MG63 (cell line): ENCODE results near the gene NFIB. TPM values are rescaled to one million over a fixed set of nuclear protein-coding genes. Genes with fewer than 3 reads are reported as not detected.

Source experiments
- DNase-seq: peaks from one replicate; pipeline ENCODE4 v3.0.0-alpha.2; 2020
- H3K27me3 ChIP-seq: fragments of 250-450 bp; sonication (Bioruptor Pico); 2 replicates; pipeline ENCODE4 v1.5.1; 2020; ENCODE audit warnings: mild to moderate bottlenecking, moderate library complexity
- H3K36me3 ChIP-seq: fragments of 250-450 bp; sonication (Bioruptor Pico); 2 replicates; pipeline ENCODE4 v1.5.1; 2020; ENCODE audit warnings: mild to moderate bottlenecking, moderate library complexity
- H3K4me3 ChIP-seq: fragments of 250-450 bp; sonication (Bioruptor Pico); 2 replicates; pipeline ENCODE4 v1.5.1; 2020; ENCODE audit warnings: mild to moderate bottlenecking, moderate library complexity
- H3K9me3 ChIP-seq: fragments of 250-450 bp; sonication (Bioruptor Pico); 2 replicates; pipeline ENCODE4 v1.5.1; 2020; ENCODE audit warnings: mild to moderate bottlenecking, moderate library complexity
- total RNA-seq: library from RNA; depleted of rRNA; stranded (reverse); fragments of >200 nt; shearing (Covaris generic); gene quantifications from 2 replicates; pipeline ENCODE4 v1.2.3, GENCODE V29; 2014; ENCODE audit warnings: low replicate concordance

NFIB gene
- total RNA-seq, 1 experiment from 2014 or later = 47.3 TPM

GRCh38 chr9:14158136-14158813 lies 155.7 kb downstream of the NFIB start:
- Histone ChIP-seq H3K27me3 (no peaks in the 10 kb centered on the region), H3K36me3 (peaks cover 11% of the 10 kb centered on the region; the same call in 1 of the 2 replicates), H3K4me3 (no peak overlapping the region), H3K9me3 (no peaks in the 10 kb centered on the region)
- no peak for DNase-seq

- H3K9me3 ChIP-seq = no peaks in the 10 kb centered on the region
- H3K4me3 ChIP-seq = no peak overlapping the region
- peaks cover 13% of the 10 kb centered on the region; the same call in 1 of the 2 replicates for H3K36me3 ChIP-seq
- H3K27me3 ChIP-seq = no peaks in the 10 kb centered on the region
- DNase-seq = no peak
Measured at GRCh38 chr9:14157191-14157590, 156.8 kb downstream of the NFIB start.

GRCh38 chr9:14156046-14156445 lies 157.9 kb downstream of the NFIB start:
- H3K4me3 ChIP-seq = no peak overlapping the region
- DNase-seq = no peak
- no peaks in the 10 kb centered on the region for H3K27me3 ChIP-seq
- H3K36me3 ChIP-seq = peaks cover 15% of the 10 kb centered on the region
- no peaks in the 10 kb centered on the region for H3K9me3 ChIP-seq

DNA sequence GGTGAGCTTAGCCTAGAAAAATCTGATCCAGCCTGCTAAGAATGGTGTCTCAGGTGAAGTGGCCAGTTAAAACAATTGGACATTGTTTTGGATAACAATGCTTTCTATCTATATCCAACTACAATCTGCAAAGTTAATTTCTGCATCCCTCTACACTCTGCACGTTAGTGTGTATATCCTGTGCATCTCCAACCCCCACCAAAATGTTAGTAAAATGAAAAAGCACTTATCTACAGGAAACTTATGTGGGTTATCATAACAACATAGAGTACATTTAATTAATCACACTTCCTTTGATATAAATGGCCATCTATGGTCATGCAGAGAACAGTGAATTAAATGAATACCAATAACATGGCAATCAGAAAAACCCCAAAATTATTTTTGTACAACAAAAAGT lies 158.7 kb downstream of the NFIB start:
- no peak overlapping the region for H3K4me3 ChIP-seq
- H3K9me3 ChIP-seq = no peaks in the 10 kb centered on the region
- no peak for DNase-seq
- no peaks in the 10 kb centered on the region for H3K27me3 ChIP-seq
- H3K36me3 ChIP-seq = peaks cover 20% of the 10 kb centered on the region

DNA sequence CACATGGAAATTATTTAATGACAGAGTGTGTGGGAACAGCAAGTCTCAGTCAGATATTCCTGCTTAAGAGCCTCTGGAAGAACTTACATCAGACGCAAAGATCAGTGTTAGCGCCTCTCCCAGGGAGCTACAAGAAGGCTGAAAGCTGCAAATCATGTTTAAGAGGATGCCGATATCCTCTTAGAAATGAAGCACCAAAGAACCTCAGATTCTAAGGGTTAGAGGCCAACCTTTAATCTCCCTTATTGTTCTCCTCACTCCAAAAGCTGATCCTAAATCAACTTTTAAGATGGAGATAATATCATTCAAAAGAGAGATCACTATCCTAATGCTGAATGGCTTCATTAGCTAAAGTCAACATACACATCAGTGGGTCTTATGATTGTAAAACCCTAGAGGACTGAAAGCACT lies 160.6 kb downstream of the NFIB start:
- no peak for DNase-seq
- no peaks in the 10 kb centered on the region for H3K9me3 ChIP-seq

GRCh38 chr9:14151451-14151850 lies 162.5 kb downstream of the NFIB start:
- Histone ChIP-seq H3K36me3 (peaks cover 35% of the 10 kb centered on the region), H3K9me3 (no peaks in the 10 kb centered on the region), H3K27me3 (no peaks in the 10 kb centered on the region), H3K4me3 (no peak overlapping the region)
- DNase-seq = peak; percentile 65

More for the DNA sequence above, 160.6 kb downstream of the NFIB start:
- no peak overlapping the region for H3K4me3 ChIP-seq
- H3K36me3 ChIP-seq = peaks cover 28% of the 10 kb centered on the region
- no peaks in the 10 kb centered on the region for H3K27me3 ChIP-seq

GRCh38 chr9:14148501-14149103 lies 165.3 kb downstream of the NFIB start:
- no peak overlapping the region for H3K4me3 ChIP-seq
- no peaks in the 10 kb centered on the region for H3K9me3 ChIP-seq
- peak; percentile 72 for DNase-seq
- peaks cover 46% of the 10 kb centered on the region for H3K36me3 ChIP-seq
- no peaks in the 10 kb centered on the region for H3K27me3 ChIP-seq

DNA sequence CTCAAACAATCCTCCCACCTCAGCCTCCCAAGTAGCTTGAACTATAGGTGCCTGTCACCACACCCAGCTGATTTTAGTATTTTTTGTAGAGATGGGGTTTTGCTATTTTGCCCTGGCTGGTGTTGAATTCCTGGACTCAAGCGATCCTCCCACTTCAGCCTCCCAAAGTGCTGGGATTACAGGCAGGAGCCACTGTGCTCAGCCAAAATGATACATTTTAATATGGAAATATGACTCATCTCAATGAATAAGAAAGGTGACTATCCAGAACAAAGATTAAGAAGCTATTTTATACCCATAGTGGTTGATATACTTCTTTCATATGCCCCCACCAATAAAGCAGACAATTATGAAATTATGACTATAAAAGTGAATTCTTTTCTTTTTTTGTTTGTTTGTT lies 166.2 kb downstream of the NFIB start:
- H3K4me3 ChIP-seq = no peak overlapping the region
- H3K9me3 ChIP-seq = no peaks in the 10 kb centered on the region
- H3K27me3 ChIP-seq = no peaks in the 10 kb centered on the region
- peak; percentile 91 for DNase-seq
- H3K36me3 ChIP-seq = peaks cover 44% of the 10 kb centered on the region

GRCh38 chr9:14146201-14146874 lies 167.6 kb downstream of the NFIB start:
- Histone ChIP-seq H3K27me3 (no peaks in the 10 kb centered on the region), H3K9me3 (peaks cover 3% of the 10 kb centered on the region; the same call in 1 of the 2 replicates), H3K36me3 (peaks cover 54% of the 10 kb centered on the region), H3K4me3 (no peak overlapping the region)
- peak; percentile 91 for DNase-seq

- peaks cover 3% of the 10 kb centered on the region; the same call in 1 of the 2 replicates for H3K9me3 ChIP-seq
- peaks cover 51% of the 10 kb centered on the region for H3K36me3 ChIP-seq
- H3K4me3 ChIP-seq = no peak overlapping the region
- no peaks in the 10 kb centered on the region for H3K27me3 ChIP-seq
- no peak for DNase-seq
Measured at GRCh38 chr9:14144215-14144614, 169.7 kb downstream of the NFIB start.

GRCh38 chr9:14141699-14142098 lies 172.2 kb downstream of the NFIB start:
- Histone ChIP-seq H3K9me3 (peaks cover 3% of the 10 kb centered on the region; the same call in 1 of the 2 replicates), H3K36me3 (peaks cover 49% of the 10 kb centered on the region), H3K27me3 (no peaks in the 10 kb centered on the region), H3K4me3 (no peak overlapping the region)
- DNase-seq = no peak

DNA sequence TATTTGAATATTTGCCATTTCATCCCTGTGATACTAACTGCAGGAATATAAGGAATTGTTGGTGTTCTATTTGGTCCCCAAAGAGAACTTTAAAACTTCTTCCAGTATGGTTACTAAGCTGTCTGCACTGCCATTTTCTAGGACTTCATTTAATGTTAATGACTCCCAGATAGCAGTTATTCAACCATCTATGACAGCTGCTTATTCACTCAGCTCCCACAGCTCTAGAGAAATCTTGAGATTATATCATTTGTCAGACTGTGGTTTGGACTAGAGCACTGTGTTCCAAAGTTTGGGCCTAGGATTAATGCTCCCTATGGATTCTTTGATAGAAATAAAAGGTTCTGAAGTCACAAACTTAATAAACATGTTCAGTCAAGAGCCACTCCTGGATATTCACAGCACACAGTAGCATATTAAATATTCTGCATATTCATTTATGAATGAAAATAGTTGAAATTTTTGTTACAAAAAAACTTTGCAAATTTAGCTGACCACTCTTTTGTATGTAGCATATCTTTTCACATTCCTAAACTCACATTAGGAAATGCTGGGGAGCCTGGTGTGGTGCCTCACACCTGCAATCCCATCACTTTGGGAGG lies 173.7 kb downstream of the NFIB start:
- peaks cover 3% of the 10 kb centered on the region; the same call in 1 of the 2 replicates for H3K9me3 ChIP-seq
- H3K27me3 ChIP-seq = no peaks in the 10 kb centered on the region
- peaks cover 49% of the 10 kb centered on the region for H3K36me3 ChIP-seq
- no peak overlapping the region for H3K4me3 ChIP-seq
- DNase-seq = no peak

- peaks cover 3% of the 10 kb centered on the region; the same call in 1 of the 2 replicates for H3K9me3 ChIP-seq
- H3K27me3 ChIP-seq = no peaks in the 10 kb centered on the region
- DNase-seq = no peak
- H3K36me3 ChIP-seq = peaks cover 48% of the 10 kb centered on the region
- H3K4me3 ChIP-seq = no peak overlapping the region
Measured at GRCh38 chr9:14139287-14139686, 174.7 kb downstream of the NFIB start.

DNA sequence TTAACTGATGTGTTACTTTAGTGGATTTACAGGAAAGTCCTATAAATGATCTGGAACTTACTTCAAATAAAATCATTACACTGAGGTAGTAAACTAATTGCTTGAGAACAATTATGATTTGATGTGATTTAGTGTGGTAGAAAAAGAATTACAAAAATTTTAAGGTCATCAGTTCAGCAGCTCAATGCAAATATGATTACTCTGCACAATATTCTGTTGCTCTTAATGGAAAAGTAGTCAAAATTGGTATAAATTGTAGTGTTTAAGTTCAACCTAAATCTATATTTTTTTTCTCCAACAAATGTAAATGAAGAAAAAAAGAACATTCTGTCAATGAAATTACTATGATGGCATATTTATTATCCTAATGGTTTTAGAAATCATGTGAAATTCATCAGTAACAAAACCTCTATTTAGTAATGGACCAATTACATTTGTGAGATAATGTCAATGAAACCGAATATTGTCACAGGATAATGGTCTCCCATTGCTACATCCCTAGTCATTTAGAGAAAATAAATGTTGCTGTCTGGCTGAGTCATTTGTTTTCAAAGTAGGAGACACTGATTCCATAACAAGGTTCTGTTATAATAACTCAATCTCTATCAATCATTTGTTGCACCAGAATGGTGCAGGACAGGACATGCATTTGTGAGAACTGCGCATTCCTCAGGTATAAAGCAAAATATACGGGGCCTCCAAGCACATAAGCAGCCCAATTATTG lies 177.1 kb downstream of the NFIB start:
- H3K36me3 ChIP-seq = peaks cover 39% of the 10 kb centered on the region
- no peak for DNase-seq
- H3K9me3 ChIP-seq = no peaks in the 10 kb centered on the region

DNA sequence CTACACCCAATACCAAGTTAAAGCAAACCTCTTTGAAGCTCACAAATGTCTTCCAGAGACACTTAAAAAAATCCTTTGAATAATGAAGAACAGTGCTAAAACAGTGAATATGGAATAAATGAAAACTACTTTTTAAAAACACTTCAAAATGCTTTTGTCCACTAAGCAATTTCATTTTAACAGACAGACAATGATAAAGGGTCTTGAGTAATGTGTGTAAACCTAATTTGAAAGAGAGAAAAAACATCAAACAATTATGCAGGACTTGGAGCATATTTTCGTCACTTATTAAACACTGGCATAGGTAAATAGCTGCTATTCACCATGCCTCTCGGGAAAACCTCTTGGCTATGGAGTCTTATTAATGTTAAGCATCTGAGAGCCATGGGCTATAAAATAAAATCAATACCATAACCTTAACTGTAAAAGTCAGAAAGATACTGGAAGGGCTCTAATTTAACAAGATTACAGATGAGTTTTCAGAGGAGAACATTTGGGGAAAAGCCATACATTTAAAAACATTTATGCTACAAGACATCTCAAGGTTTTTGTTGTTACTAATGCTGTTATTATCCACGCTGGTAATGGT lies 177.8 kb downstream of the NFIB start:
- no peaks in the 10 kb centered on the region for H3K27me3 ChIP-seq
- no peak overlapping the region for H3K4me3 ChIP-seq
- no peaks in the 10 kb centered on the region for H3K9me3 ChIP-seq
- DNase-seq = no peak
- peaks cover 42% of the 10 kb centered on the region for H3K36me3 ChIP-seq

More for the DNA sequence above, 177.1 kb downstream of the NFIB start:
- Histone ChIP-seq H3K4me3 (no peak overlapping the region), H3K27me3 (no peaks in the 10 kb centered on the region)

GRCh38 chr9:14135421-14135820 lies 178.5 kb downstream of the NFIB start:
- Histone ChIP-seq H3K27me3 (no peaks in the 10 kb centered on the region), H3K9me3 (no peaks in the 10 kb centered on the region), H3K4me3 (no peak overlapping the region), H3K36me3 (peaks cover 43% of the 10 kb centered on the region)
- DNase-seq = no peak
